Skeletal muscle satellite cell (primary cell): ENCODE measurements around the gene WSB1.

Source experiments
- H3K27me3 ChIP-seq: 2 replicates; pipeline ENCODE4 v1.7.0; 2013; ENCODE audit warnings: low read length; ENCODE audit not compliant: control insufficient read depth, insufficient read depth
- H3K36me3 ChIP-seq: 2 replicates; pipeline ENCODE4 v1.7.0; 2013; ENCODE audit warnings: mild to moderate bottlenecking, control low read depth, low read length; ENCODE audit not compliant: insufficient read depth
- H3K4me1 ChIP-seq: 2 replicates; pipeline ENCODE4 v1.7.0; 2013; ENCODE audit warnings: low read length; ENCODE audit not compliant: control insufficient read depth, insufficient read depth
- H3K4me2 ChIP-seq: 2 replicates; pipeline ENCODE4 v1.7.0; 2013; ENCODE audit warnings: mild to moderate bottlenecking, low read length
- H3K4me3 ChIP-seq: 2 replicates; pipeline ENCODE4 v1.7.0; 2013; ENCODE audit warnings: low read length
- H3K9ac ChIP-seq: 2 replicates; pipeline ENCODE4 v1.7.0; 2013; ENCODE audit warnings: mild to moderate bottlenecking, low read depth, low read length, moderate library complexity
- H3K9me3 ChIP-seq: replicated peaks from 2 replicates; pipeline ENCODE4 v1.7.0; 2013; ENCODE audit warnings: mild to moderate bottlenecking, control low read depth, low read length

The WSB1 gene

DNA sequence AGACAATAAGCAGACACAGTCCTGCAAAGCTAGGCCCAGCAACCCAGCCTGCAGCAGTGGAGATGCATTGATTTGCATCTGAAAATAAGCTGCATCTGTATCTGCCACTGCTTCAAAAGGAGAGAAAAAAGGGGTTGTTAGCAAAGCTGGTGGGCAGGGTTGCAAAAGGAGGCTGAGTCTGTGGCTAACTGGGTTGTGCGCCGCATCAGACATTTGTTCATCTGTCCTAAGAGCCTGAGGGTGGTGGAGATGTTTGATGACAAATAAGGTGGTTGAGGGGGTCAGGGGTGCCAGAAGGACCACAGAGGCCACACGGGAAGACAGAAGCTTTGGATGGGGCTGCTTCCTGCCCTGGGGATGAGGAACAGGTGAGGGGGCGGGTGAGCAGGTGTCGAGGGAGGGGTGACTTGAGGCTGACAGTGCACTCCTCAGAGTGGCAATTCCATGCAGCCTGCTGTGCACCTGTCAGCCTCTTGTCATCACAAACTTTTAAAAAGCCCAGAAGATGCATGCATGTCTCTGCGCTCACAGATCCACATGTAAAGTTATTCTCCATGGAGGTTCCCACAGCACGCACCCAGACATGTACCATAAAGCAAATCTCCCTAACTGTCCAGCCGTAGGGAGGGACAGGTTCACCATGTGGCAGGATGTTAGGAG, 35.4 kb downstream of the WSB1 start:
- Histone ChIP-seq H3K4me1 (peaks cover 10% of the 10 kb centered on the region), H3K36me3 (no peaks in the 10 kb centered on the region), H3K4me2 (no peak overlapping the region), H3K9me3 (no peaks in the 10 kb centered on the region), H3K27me3 (no peaks in the 10 kb centered on the region), H3K4me3 (no peak overlapping the region), H3K9ac (no peak overlapping the region)

- peaks cover 10% of the 10 kb centered on the region for H3K4me1 ChIP-seq
- no peak overlapping the region for H3K4me2 ChIP-seq
- no peak overlapping the region for H3K9ac ChIP-seq
- peak overlapping the region; percentile 71 for H3K4me3 ChIP-seq
- no peaks in the 10 kb centered on the region for H3K9me3 ChIP-seq
- H3K27me3 ChIP-seq: no peaks in the 10 kb centered on the region
- no peaks in the 10 kb centered on the region for H3K36me3 ChIP-seq
These were observed 38.1 kb downstream of the WSB1 start for GRCh38 chr17:27332047-27332393.

GRCh38 chr17:27332485-27333409, 38.8 kb downstream of the WSB1 start:
- Histone ChIP-seq H3K9me3 (no peaks in the 10 kb centered on the region), H3K9ac (peak overlapping the region; percentile 83), H3K4me3 (peak overlapping the region; percentile 71), H3K36me3 (no peaks in the 10 kb centered on the region), H3K4me1 (peaks cover 10% of the 10 kb centered on the region), H3K27me3 (no peaks in the 10 kb centered on the region), H3K4me2 (peak overlapping the region; percentile 85)

DNA sequence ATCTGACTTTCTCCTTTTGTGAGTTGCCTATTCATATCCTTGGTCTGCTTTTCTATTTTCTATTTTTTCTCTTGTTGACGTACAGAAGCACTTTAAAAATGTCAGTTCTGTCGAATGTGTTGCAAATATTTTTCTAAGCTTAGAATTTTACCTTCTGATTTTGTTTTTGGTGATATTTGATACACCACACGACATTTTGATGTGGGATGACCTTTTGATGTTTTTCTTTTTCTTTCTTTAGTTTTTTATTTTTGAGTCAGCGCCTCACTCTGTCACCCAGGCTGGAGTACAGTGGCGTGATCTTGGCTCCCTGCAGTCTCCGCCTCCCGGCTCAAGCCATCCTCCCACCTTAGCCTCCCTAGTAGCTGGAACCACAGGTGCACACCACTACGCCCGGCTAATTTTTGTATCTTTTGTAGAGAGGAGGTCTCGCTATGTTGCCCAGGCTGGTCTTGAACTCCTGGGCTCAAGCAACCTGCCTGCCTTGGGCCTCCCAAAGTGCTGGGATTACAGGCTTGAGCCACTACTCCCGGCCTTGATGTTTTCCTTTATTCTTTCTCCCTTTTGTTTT, 39.6 kb downstream of the WSB1 start:
- Histone ChIP-seq H3K4me1 (peaks cover 10% of the 10 kb centered on the region), H3K4me3 (peak overlapping the region; percentile 71), H3K4me2 (peak overlapping the region; percentile 85), H3K9me3 (no peaks in the 10 kb centered on the region), H3K36me3 (no peaks in the 10 kb centered on the region), H3K27me3 (no peaks in the 10 kb centered on the region), H3K9ac (peak overlapping the region; percentile 83)

GRCh38 chr17:27336184-27336583, 42.3 kb downstream of the WSB1 start:
- Histone ChIP-seq H3K27me3 (no peaks in the 10 kb centered on the region), H3K9me3 (no peaks in the 10 kb centered on the region), H3K36me3 (no peaks in the 10 kb centered on the region), H3K4me2 (no peak overlapping the region), H3K4me3 (no peak overlapping the region), H3K9ac (no peak overlapping the region), H3K4me1 (peaks cover 10% of the 10 kb centered on the region)

- Histone ChIP-seq H3K9me3 (no peaks in the 10 kb centered on the region), H3K4me2 (no peak overlapping the region), H3K4me1 (peaks cover 2% of the 10 kb centered on the region), H3K27me3 (no peaks in the 10 kb centered on the region), H3K36me3 (no peaks in the 10 kb centered on the region), H3K4me3 (no peak overlapping the region), H3K9ac (no peak overlapping the region)
These were observed 44.6 kb downstream of the WSB1 start for GRCh38 chr17:27338536-27338985.

GRCh38 chr17:27339198-27339835, 45.4 kb downstream of the WSB1 start:
- Histone ChIP-seq H3K9me3 (no peaks in the 10 kb centered on the region), H3K27me3 (no peaks in the 10 kb centered on the region), H3K4me2 (no peak overlapping the region), H3K4me1 (no peaks in the 10 kb centered on the region), H3K4me3 (no peak overlapping the region), H3K9ac (no peak overlapping the region), H3K36me3 (no peaks in the 10 kb centered on the region)

- H3K4me3 ChIP-seq: no peak overlapping the region
- H3K9me3 ChIP-seq: no peaks in the 10 kb centered on the region
- no peak overlapping the region for H3K9ac ChIP-seq
- no peaks in the 10 kb centered on the region for H3K27me3 ChIP-seq
- no peak overlapping the region for H3K4me2 ChIP-seq
- H3K36me3 ChIP-seq: no peaks in the 10 kb centered on the region
- H3K4me1 ChIP-seq: no peaks in the 10 kb centered on the region
These were observed 46.1 kb downstream of the WSB1 start for GRCh38 chr17:27339836-27340550.

DNA sequence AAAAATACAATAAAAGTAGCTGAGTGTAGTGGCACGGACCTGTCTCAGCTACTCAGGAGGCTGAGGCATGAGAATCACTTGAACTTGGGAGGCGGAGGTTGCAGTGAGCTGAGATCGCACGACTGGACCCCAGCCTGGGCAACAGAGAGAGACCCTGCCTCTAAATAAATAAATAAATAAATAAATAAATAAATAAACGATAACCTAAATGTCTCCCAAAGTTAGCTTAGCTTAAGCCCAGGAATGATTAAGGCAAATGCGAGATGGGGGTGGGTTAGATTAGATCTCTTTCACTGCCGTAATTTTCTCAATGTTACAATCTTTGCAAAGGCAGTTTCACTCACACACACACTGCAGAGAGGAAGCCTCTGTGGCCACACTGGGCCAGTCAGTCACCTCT, 46.7 kb downstream of the WSB1 start:
- Histone ChIP-seq H3K36me3 (no peaks in the 10 kb centered on the region), H3K9me3 (no peaks in the 10 kb centered on the region), H3K9ac (no peak overlapping the region)

DNA sequence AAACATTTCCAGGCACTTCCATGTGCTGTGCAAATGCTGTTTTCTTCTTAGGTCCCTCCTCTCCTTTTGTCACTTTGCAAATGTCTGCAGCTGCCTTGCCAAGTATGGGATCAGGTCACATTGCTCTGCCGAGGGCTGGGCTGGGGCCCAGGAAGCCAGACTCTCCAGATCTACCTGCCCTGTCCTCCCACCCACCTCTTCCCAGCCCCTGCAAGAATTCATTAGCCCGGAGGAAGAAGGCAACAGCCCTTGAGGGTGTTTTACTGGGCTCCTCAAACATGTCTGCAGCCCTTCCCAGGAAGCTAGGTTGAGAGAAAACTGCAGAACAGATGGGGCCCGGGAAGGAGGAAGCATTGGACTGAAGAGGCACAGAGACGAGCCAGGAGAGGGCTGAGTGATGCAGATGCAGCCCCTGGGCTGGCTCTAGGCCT, 47.1 kb downstream of the WSB1 start:
- H3K9me3 ChIP-seq: no peaks in the 10 kb centered on the region
- no peak overlapping the region for H3K9ac ChIP-seq
- H3K4me2 ChIP-seq: no peak overlapping the region
- H3K4me1 ChIP-seq: no peaks in the 10 kb centered on the region
- H3K36me3 ChIP-seq: no peaks in the 10 kb centered on the region
- no peak overlapping the region for H3K4me3 ChIP-seq
- H3K27me3 ChIP-seq: no peaks in the 10 kb centered on the region

More for the DNA sequence above, 46.7 kb downstream of the WSB1 start:
- Histone ChIP-seq H3K27me3 (no peaks in the 10 kb centered on the region), H3K4me2 (no peak overlapping the region), H3K4me3 (no peak overlapping the region), H3K4me1 (no peaks in the 10 kb centered on the region)

- H3K9ac ChIP-seq: no peak overlapping the region
- no peaks in the 10 kb centered on the region for H3K4me1 ChIP-seq
These were observed 48.1 kb downstream of the WSB1 start for GRCh38 chr17:27342059-27342458.

More at GRCh38 chr17:27342059-27342458, 48.1 kb downstream of the WSB1 start:
- Histone ChIP-seq H3K4me2 (no peak overlapping the region), H3K9me3 (no peaks in the 10 kb centered on the region), H3K4me3 (no peak overlapping the region), H3K27me3 (no peaks in the 10 kb centered on the region), H3K36me3 (no peaks in the 10 kb centered on the region)
